Adrenal gland (tissue), 5 donors: Measurements from ENCODE around the gene ANKRD13A.

Experiments used
- POLR2A ChIP-seq, 2 donors: fragments of 450-650 bp; IDR thresholded peaks; one replicate each; pipeline ENCODE4 v1.6.1; 2017; ENCODE audit warnings: antibody characterized with exemption in 2 of 2, mild to moderate bottlenecking in 2 of 2, moderate library complexity in 1 of 2
- TF ChIP-seq, protein P1 (sequence below), 6 experiments: fragments of 450-650 bp in 4 of 6; fragments of 200-600 bp in 2 of 6; sonication (generic) in 1 of 6; IDR thresholded peaks; 1 replicate in 5 of 6; 2 replicates in 1 of 6; pipeline versions ENCODE4 v1.5.1 to v1.8.0; 2016 to 2021; ENCODE audit warnings: antibody characterized with exemption in 6 of 6, mild to moderate bottlenecking in 2 of 6, moderate library complexity in 1 of 6
- donor health status: DM: no; HTN: no; CAD: no.

DNA sequence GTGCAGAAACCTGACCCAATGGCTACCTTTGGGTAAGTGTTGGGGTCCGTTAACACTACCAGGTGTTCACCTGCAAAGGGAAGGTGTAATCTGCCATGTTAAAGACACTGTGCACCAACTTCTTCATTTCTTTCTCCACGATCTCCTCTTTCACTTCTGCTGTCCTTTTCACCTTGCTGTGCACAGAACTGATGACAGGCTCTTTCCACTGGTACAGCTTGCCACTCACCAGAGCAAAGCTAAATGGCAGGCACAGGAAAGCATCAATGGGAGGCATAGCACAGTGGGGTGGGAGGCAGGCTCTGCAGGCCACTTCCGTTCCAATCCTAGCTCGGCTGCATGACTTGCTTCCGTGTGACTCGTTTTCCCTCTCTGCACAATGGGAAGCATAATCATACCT, 51.7 kb downstream of the ANKRD13A start:
- TF ChIP-seq, protein P1, sequence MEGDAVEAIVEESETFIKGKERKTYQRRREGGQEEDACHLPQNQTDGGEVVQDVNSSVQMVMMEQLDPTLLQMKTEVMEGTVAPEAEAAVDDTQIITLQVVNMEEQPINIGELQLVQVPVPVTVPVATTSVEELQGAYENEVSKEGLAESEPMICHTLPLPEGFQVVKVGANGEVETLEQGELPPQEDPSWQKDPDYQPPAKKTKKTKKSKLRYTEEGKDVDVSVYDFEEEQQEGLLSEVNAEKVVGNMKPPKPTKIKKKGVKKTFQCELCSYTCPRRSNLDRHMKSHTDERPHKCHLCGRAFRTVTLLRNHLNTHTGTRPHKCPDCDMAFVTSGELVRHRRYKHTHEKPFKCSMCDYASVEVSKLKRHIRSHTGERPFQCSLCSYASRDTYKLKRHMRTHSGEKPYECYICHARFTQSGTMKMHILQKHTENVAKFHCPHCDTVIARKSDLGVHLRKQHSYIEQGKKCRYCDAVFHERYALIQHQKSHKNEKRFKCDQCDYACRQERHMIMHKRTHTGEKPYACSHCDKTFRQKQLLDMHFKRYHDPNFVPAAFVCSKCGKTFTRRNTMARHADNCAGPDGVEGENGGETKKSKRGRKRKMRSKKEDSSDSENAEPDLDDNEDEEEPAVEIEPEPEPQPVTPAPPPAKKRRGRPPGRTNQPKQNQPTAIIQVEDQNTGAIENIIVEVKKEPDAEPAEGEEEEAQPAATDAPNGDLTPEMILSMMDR (IDR thresholded peaks at IDR 0.05) = no peak
- TF ChIP-seq POLR2A (IDR thresholded peaks at IDR 0.05) = no peak
